Endodermal cell (in vitro differentiated cells): ENCODE measurements around the gene UPF1. TPM values are rescaled to one million over a fixed set of nuclear protein-coding genes. Genes with fewer than 3 reads are reported as not detected.

Experiments
- DNase-seq: peaks from one replicate; pipeline ENCODE4 v3.0.0-alpha.2; 2017
- H3K27ac ChIP-seq: 2 replicates; pipeline ENCODE4 v1.5.1; 2013; ENCODE audit warnings: mild to moderate bottlenecking, low read depth, low read length, moderate library complexity
- H3K27me3 ChIP-seq: 2 replicates; pipeline ENCODE4 v1.6.1; 2013; ENCODE audit warnings: mild to moderate bottlenecking, low read length, moderate library complexity; ENCODE audit not compliant: insufficient read depth, control insufficient read depth, poor library complexity, severe bottlenecking
- H3K36me3 ChIP-seq: 2 replicates; pipeline ENCODE4 v1.7.0; 2013; ENCODE audit warnings: mild to moderate bottlenecking, low read length, moderate library complexity; ENCODE audit not compliant: control insufficient read depth, insufficient read depth
- H3K4me1 ChIP-seq: one replicate; pipeline ENCODE4 v1.7.0; 2013; ENCODE audit warnings: low read length; ENCODE audit not compliant: control insufficient read depth, insufficient read depth
- H3K4me3 ChIP-seq: 2 replicates; pipeline ENCODE4 v1.5.1; 2013; ENCODE audit warnings: mild to moderate bottlenecking, low read length, moderate library complexity
- H3K9ac ChIP-seq: 2 replicates; pipeline ENCODE4 v1.6.1; 2013; ENCODE audit warnings: mild to moderate bottlenecking, low read length, moderate library complexity; ENCODE audit not compliant: poor library complexity, severe bottlenecking; ENCODE audit errors: extremely low read depth
- H3K9me3 ChIP-seq: 2 replicates; pipeline ENCODE4 v1.6.1; 2013; ENCODE audit warnings: mild to moderate bottlenecking, low read length, moderate library complexity; ENCODE audit not compliant: control insufficient read depth
- H3K27ac Mint-ChIP-seq: 2 replicates; pipeline ENCODE4 v1.8.0; 2020; ENCODE audit warnings: mixed read lengths
- H3K27me3 Mint-ChIP-seq: 2 replicates; pipeline ENCODE4 v1.8.0; 2021; ENCODE audit warnings: mild to moderate bottlenecking, mixed read lengths; ENCODE audit not compliant: insufficient read depth
- H3K36me3 Mint-ChIP-seq: 2 replicates; pipeline ENCODE4 v1.8.0; 2020; ENCODE audit warnings: low read depth, mixed read lengths
- H3K4me1 Mint-ChIP-seq: 2 replicates; pipeline ENCODE4 v1.8.0; 2020; ENCODE audit warnings: mixed read lengths
- H3K4me3 Mint-ChIP-seq: 2 replicates; pipeline ENCODE4 v1.8.0; 2020; ENCODE audit warnings: mild to moderate bottlenecking, moderate library complexity, mixed read lengths
- H3K9me3 Mint-ChIP-seq: 2 replicates; pipeline ENCODE4 v1.8.0; 2020; ENCODE audit warnings: mild to moderate bottlenecking, mixed read lengths
- CTCF ChIP-seq: fragments of 200-600 bp; sonication (generic); conservative IDR thresholded peaks from 2 replicates; pipeline ENCODE4 v1.5.0; 2021; ENCODE audit warnings: antibody characterized with exemption, mild to moderate bottlenecking
- WGBS, 2 experiments: methylation state at CpG; one replicate each; pipeline versions ENCODE4 v1.1.5 to v1.1.7; 2013; ENCODE audit warnings: missing lambda C conversion rate in 2 of 2, mixed read lengths in 1 of 2; ENCODE audit not compliant: insufficient coverage in 1 of 2, insufficient read length in 1 of 2; 5-methylcytosine and 5-hydroxymethylcytosine counted together
- total RNA-seq, 2 donors: library from RNA; stranded (reverse); fragmentation: NEBNext Ultra II Directional in 1 of 2; extraction: Animal tissue kit (Norgen Biotek cat#: 25700) in 1 of 2; gene quantifications; 2 replicates in 1 of 2; 3 replicates in 1 of 2; pipeline ENCODE4 v1.2.1, GENCODE V29; 2021

Gene UPF1
- total RNA-seq, 2 donors from 2014 or later, result 82.1 to 87.3 TPM

GRCh38 chr19:18860302-18860700 is 28.5 kb downstream of the UPF1 start:
- Mint-ChIP-seq H3K27me3 (no peaks in the 10 kb centered on the region), H3K4me3 (no peak overlapping the region), H3K9me3 (no peaks in the 10 kb centered on the region), H3K4me1 (no peaks in the 10 kb centered on the region), H3K36me3 (peaks cover 69% of the 10 kb centered on the region), H3K27ac (no peak overlapping the region)
- Histone ChIP-seq H3K9ac (no peak overlapping the region), H3K27me3 (no peaks in the 10 kb centered on the region), H3K4me3 (no peak overlapping the region), H3K4me1 (no peaks in the 10 kb centered on the region), H3K9me3 (no peaks in the 10 kb centered on the region), H3K36me3 (peaks cover 86% of the 10 kb centered on the region), H3K27ac (no peak overlapping the region)
- TF ChIP-seq CTCF, result no peak
- no peak for DNase-seq
- WGBS, 2 experiments, result 93 to 100% methylated on average over 8 to 11 of the region's 11 CpGs

GRCh38 chr19:18860725-18861124 is 29.0 kb downstream of the UPF1 start:
- H3K36me3 ChIP-seq, result peaks cover 85% of the 10 kb centered on the region
- Mint-ChIP-seq H3K27ac (no peak overlapping the region), H3K9me3 (no peaks in the 10 kb centered on the region), H3K4me3 (no peak overlapping the region), H3K27me3 (no peaks in the 10 kb centered on the region), H3K4me1 (no peaks in the 10 kb centered on the region), H3K36me3 (peaks cover 65% of the 10 kb centered on the region)
- no peak overlapping the region for H3K27ac ChIP-seq
- H3K4me3 ChIP-seq, result no peak overlapping the region
- no peaks in the 10 kb centered on the region for H3K4me1 ChIP-seq
- no peak overlapping the region for H3K9ac ChIP-seq
- H3K9me3 ChIP-seq, result no peaks in the 10 kb centered on the region
- WGBS, 2 experiments, result 93 to 96% methylated on average over 13 to 17 of the region's 17 CpGs
- no peak for DNase-seq
- no peaks in the 10 kb centered on the region for H3K27me3 ChIP-seq
- no peak for TF ChIP-seq CTCF

GRCh38 chr19:18861235-18861634 is 29.5 kb downstream of the UPF1 start:
- WGBS, 2 experiments, result 96 to 98% methylated on average over 9 of the region's 9 CpGs
- H3K36me3 Mint-ChIP-seq, result peaks cover 62% of the 10 kb centered on the region

More at GRCh38 chr19:18861235-18861634, 29.5 kb downstream of the UPF1 start:
- no peak overlapping the region for H3K9ac ChIP-seq
- no peaks in the 10 kb centered on the region for H3K27me3 ChIP-seq
- H3K9me3 Mint-ChIP-seq, result no peaks in the 10 kb centered on the region
- no peaks in the 10 kb centered on the region for H3K27me3 Mint-ChIP-seq
- no peaks in the 10 kb centered on the region for H3K4me1 ChIP-seq
- no peak overlapping the region for H3K4me3 ChIP-seq
- no peaks in the 10 kb centered on the region for H3K4me1 Mint-ChIP-seq
- H3K4me3 Mint-ChIP-seq, result no peak overlapping the region
- DNase-seq, result no peak
- TF ChIP-seq CTCF, result no peak
- H3K36me3 ChIP-seq, result peaks cover 85% of the 10 kb centered on the region
- H3K27ac ChIP-seq, result no peak overlapping the region
- no peak overlapping the region for H3K27ac Mint-ChIP-seq
- H3K9me3 ChIP-seq, result no peaks in the 10 kb centered on the region
